Activated CD4-positive, alpha-beta T cell treated with anti-CD3 and anti-CD28 coated beads for 24 hours (primary cell): ENCODE measurements around the gene PDZD8.
"Not testable (repeated sequence)": the region's sequence is repeated elsewhere in the genome, so short reads cannot be mapped to it uniquely, and the experiment has no call there.

Experiments used
- DNase-seq, 2 donors: peaks; one replicate each; pipeline ENCODE4 v3.0.0-alpha.2; 2020; ENCODE audit warnings: low read depth in 2 of 2

Gene PDZD8

DNA sequence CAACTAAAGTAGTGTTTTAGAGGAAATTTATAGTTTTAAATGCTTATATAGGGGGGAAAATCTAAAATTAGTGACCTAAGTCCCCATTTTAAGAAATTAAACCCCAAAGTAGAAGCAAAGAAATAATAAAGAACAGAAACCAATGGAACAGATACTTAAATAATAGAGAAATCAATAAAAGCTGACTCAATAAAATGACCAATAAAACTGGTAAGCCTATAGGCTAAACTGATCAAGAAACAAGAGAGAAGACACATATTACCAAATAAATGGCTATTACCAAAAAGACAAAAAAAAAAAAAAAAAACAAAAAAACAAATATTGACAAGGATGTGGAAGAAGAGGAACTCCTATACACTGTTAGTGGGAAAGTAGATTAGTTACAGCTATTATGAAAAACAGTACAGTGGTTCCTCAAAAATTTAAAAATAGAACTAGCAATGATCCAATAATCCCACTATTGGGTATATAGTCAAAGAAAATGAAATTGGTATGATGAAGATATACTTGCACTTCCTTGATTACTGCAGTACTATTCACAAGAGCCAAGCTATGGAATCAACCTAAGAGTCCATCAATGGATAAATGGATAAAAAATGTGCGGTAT, 81.1 kb downstream of the PDZD8 start:
- DNase-seq: no peak

DNA sequence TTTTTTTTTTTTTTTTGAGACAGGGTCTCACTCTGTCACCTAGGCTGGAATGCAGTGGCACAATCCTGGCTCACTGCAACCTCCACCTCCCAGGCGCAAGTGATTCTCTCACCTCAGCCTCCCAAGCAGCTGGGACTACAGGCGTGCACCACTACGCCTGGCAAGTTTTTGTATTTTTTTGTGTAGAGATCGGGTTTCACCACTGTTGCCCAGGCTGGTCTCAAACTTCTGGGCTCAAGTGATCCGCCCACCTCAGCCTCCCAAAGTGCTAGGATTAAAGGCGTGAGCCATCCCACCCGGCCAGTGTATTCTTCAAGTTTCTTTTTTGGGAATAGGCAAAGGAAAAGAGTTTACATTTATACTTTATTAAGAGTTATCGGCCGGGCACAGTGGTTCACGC, 84.4 kb downstream of the PDZD8 start:
- not testable (repeated sequence) for DNase-seq

DNA sequence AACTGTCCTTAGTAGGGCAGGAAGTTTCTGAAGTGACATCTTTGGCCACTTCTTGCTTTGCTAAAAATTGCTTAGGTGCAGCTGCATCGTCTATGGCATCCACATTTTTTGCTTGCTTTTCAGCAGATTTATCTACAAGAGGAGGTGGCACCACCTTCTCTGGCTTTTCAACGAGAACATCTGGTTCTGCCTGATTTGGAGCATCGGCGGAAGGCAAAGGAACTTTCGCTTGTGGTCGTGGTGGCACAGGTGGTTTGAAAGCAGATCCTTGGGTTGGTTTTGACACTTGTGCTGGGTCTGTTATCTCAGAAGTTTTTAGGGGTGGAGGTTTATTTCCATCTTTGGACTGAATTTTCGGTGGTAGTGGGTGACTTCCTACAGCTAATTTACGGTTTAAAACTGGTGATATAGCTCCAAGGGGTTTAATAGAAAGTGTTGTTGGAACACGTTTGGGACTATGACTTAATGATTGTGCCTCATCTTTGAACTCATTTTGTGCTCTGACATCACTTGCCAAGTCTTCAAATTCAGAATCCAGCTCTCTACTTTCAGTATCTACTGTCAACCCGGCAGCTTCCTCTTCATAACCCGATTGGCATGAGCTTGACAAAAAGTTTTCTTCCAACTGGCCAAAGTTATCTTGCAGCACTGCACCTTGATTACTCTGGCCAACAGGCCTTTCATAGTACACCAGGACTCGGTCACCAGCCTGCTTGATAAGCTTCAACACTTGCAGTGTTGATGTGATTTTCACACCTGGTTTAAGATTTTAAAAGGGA, 90.3 kb downstream of the PDZD8 start:
- DNase-seq: no peak

DNA sequence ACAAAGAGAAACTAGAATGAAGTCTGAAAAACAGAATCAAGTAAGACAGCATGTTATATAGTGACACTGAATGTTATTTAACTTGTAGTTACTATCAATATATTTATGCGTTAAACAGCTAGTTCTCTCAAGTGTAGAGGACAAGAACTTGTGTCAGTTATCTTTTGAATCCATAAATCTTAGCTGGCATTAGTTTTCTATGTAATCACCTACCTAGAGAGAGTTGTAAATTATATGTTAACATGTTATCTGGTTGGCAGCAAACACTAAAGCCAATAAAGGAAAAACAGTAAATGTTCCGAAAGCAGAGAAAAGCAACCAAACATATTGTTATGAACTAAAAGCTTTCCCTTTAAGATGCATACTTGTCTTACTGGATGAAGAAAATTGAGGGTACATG, 97.6 kb downstream of the PDZD8 start:
- no peak for DNase-seq

DNA sequence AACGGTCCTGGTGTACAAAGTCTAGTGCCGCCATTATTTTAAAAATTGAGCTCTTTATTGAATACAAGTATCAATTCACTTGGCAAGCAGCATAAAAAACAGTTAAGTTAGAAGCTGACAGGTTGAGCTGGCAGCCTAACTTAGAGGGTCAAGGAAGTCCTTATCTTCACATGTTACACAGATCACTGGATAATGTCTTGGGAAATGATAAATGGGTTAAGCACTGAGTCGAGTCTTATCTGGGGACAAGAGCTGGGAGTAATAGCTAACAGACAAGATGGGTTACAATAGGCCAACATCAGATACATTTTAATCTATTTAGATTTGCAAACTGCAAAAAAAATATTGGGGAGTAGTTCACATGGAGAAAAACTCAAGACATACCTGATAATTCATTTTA, 100.1 kb downstream of the PDZD8 start:
- no peak for DNase-seq

DNA sequence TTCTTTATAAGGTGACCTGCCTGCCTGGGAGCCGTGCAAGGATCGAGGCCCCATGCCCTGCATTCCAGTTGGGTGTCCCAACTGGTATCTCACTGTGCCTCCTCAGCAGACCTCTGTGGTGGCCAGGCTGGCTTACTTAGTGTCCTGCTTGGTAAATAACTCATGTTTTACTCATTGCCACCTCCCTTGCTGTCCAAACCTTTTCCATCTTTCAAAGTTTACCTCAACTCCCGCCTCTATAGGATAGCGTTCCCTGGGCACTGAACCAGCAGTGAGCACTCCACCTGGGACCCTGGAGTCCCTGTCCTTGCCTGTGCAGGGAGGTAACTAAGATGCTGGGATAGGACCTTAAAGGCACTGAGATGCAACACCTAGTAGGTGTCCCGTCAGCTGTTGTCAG, 100.7 kb downstream of the PDZD8 start:
- DNase-seq: no peak

DNA sequence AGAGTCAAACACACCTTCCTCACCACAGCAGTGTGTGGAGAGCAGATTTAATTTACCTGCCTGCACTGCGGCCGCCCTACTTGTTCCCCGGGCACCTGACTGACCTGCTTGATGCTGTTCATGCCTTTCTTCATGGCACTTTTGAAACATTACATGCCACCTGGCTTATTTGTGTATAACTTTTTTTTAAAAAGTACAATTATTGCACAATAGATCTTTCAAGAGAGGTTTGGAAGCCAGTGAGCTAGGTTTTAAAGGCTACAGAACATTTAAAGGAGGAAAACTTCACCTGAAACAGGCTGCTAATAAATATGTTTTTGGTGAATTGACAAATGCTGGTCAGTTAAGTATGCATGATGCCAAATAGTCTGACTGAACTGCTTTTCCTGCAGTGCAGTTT, 101.3 kb downstream of the PDZD8 start:
- no peak for DNase-seq

DNA sequence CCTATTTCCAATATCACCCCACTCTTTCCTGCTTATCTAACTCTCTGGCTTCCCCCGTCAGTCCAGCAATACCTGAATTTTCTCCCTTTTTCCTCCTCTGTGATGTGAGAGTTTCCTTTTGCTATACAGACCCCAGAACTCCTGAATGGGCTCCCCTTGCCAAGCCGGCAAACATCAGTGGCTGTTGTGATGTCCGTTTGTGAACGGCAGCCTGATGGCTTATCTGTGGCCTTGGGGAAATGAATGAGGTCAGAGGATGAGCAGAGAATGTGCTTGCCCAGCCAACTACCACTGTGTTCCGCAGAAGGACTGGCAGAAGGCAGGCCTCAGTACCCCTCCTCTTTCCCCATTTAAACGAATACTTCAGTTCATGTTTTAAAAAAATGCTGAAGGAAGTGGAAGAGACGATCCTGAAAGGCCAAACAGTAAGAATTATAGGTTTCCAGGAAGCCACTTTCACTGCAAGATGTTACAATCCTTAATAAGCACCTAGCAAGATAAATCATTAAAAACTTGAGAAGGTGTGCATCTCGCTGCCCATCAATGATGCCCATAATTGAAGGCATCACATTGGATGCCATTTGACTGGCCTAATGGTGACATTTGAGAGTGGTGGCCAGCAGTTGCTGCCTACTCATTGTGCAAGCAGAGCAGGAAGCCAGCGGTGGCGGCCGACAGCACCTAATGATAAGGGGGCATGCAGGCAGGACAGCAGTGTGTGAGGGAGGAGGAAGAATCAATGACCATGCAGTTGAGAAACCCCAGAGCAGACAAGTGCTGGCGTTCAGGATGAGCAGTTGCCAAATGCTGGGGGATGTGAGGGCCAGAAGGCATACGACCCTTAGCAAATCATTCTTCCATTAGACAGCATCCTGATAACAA, 102.8 kb downstream of the PDZD8 start:
- no peak for DNase-seq

DNA sequence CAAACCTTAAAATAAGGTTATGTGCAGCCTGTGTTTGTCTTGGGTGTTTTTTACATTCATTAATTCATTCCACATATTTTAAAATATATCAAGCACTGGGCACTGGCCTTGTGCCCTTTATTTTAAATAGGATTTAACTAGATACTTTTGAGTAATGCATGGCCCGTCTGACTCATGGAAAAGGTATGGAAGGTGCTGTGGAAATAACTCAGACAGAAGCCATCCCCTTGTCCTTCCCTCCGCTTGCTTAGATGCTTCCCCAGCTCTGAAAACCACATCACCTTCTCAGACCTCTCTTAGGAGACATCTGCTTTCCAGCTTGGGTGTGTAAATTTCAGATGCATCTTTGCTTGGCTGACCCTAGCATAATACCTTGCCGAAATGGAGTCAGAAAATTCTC, 103.8 kb downstream of the PDZD8 start:
- no peak for DNase-seq

DNA sequence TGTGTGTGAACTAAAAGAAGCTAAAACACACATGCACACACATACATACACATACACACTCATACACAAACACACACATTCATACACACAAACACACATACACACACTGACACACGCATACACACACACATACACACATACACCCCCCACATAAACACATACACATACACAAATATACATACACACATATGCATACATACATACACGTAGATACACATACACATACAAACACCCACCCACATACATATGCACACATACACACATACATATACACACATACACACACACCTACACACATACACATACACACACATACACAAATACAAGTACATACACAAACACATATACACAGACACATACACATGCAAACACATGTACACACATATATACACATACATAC, 106.3 kb downstream of the PDZD8 start:
- DNase-seq: no peak

DNA sequence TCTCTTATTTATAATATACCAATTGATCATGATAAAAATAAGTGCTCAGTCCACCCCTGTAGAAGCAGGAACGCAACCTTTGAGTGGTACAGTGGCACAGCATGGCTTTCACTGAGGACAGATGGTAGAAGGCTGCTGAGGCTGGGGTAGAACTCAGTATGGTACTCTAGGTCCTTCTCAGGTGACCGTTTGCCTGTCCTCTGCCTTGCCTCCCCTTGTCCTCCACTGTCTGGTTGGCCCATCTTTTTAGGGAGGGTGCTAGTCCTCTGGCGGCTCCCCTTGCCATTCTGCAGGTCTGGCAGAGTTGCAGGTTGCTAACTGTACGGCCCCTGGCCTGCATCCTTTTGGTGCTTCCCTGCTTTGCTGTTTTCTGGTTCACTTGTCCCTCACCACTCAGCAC, 107.0 kb downstream of the PDZD8 start:
- no peak for DNase-seq

DNA sequence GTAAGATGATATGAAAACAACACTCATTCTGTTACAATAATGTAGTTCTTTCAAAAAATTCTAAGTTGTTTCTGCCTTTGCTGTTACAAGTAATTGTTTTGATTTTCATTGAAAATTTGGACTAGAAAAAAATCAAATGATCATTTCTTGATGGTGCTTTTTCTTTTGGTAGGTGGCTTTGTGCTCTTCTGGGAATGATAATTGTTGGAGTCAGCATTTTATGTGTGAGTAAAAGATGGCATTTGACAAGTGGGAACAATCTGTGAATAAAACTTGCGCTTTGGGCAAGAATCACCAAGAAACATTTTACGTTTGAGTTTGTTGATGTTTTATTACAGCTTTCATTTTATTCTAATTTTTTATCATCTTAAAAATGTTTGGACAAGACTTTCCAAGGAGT, 108.4 kb downstream of the PDZD8 start:
- no peak for DNase-seq

DNA sequence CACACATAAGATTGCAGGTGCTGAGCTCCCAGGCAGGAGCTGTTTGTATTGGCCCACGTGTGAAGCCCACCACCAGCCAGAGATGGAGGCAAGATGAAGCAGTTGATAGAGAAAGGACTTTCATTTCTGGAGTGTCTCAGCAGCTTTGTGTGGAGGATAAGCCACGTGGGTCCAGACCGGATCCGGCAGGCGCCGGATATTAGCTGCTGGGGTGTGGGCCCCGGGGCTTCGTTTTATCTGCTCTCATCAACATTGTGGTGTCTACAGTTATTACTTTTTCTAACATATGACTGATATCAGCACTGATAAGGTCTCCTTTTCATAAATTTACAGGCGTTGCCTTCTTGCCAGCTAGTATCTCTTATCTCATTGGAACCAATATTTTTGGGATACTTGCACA, 108.8 kb downstream of the PDZD8 start:
- no peak for DNase-seq

DNA sequence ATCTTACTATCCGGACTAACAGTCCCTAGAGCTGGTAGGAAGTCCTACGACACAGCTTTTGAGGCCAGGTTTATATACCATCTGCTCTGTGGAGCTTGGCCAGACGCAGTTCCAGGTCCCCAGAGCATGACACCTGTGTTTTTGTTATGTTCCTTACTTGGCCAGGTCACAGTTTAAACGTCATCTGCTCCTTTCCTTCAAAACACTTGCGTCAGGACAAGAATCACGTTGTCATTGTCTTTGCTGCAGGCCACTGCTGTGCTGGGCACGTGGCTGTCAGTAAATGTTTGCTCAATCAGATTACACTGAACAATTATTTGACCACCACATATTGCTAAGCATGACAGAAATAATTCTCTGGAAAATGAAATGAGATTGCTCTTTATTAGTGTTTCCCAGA, 110.5 kb downstream of the PDZD8 start:
- no peak for DNase-seq

DNA sequence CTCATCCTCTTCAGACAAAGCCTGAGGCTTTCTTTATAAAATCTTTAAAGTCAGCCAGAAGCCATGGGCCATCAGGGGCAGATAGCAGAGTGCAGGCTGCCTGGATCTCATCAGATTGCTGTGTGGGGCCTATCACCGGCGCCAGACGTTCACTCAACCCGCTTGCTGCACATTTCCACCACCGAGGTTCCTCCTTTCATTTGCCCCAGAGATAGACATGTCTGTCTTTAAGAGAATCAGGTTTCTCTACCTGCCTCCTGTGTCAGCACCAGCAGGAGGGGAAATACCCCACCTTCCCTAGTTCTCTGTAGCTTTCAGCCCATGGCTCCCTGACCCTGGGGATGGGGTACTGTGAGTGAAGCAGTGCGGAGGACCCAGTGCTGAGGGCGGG, 112.3 kb downstream of the PDZD8 start:
- no peak for DNase-seq

DNA sequence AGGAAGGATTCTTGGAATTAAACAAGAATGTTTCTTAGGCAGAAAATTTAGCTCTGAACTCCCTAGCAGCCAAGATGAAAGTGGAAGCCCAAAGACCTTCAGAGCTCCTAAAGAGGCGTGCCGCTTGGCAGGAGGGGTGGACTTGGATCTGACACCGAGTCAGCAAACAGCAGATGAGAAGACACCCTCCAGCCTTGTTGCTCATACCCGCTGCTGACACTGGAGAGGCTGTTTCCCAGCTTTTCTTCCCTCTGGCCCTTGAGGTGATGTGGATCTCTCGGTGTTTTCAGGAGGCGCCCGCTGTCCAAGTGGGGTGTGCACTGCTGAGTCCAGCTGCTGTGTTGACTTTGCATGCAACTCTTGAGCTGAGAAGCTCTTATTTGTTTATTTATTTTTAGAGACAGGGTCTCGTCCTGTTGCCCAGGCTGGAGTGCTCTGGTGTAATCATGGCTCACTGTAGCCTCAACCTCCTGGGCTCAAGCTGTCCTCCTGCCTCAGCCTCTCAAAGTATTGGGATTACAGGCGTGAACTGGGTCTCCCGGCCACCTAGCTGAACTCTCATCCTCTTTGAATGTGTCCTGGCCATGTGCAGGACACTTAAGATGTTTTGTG, 112.8 kb downstream of the PDZD8 start:
- no peak for DNase-seq

DNA sequence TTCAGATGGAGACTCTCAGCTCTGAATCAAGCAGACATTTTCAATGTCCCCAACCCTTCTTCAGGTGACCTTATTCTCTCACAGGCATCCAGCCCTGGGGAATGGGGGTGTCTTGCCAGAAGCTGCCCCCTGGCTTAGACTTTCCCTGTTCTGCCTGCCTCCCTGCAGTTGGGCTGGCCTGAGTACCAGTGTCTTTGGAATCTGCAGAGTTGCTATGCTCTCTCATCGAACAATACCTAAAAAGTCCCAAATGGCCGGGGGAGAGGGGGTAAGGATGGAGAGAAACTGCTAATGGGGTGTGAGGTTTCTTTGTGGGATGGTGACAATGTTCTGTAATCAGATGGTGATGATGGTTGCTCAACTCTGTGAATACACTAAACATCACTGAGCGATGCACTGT, 113.7 kb downstream of the PDZD8 start:
- DNase-seq: no peak

DNA sequence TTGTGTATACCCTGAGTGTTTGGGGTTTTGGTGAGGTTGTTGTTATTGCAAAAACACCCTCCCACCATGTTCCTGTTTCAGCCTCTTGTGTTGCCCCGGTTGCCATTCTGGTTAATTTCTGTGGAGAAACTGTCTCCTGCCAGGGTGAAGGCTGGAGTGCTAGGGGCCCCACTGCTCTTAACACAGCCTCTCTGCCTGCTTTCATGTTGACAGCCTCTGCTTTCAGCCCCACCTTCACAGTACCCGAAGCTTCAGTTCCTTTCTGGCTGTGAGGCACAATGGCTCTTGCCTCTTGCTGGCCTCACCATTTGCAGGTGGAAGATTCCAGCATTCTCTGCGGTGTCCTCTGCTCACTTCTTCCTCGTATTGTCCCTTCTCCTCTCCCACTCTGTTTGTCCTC, 115.2 kb downstream of the PDZD8 start:
- no peak for DNase-seq

DNA sequence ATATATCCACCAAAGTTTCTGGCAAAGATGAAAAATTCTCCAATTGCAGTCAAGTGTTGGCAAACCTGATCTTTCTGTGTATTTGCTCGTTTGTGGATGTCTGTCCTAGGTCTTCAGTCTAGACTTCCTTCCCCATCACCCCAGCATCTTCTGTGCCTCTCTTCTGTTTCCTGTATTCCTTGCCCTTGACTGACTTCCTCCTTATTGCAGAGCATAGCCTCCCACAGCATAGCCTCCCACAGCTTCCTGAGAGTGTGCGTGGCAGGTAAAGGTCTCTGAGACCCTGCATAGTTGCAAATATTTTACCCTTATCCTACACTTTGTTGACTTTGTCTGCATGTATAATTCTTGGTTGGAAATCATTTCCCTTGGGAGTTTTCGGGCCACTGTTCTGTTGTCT, 116.0 kb downstream of the PDZD8 start:
- DNase-seq: no peak

DNA sequence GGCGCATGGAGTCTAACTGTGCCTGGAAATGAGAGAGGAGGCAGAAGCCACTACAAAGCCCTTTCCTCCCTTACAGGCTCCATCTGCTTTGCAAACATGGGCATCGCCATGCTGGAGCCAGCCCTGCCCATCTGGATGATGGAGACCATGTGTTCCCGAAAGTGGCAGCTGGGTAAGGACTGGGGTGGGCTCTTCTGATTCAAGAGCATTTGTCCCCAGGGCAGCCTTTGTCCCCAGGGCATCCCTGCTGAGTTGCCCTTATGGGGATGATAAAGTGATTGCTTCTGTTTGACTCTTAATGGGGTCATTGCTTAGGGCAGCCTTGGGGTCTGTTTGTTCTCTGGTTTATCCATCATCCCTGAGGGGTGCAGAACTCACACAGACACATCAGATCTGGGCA, 117.5 kb downstream of the PDZD8 start:
- no peak for DNase-seq

DNA sequence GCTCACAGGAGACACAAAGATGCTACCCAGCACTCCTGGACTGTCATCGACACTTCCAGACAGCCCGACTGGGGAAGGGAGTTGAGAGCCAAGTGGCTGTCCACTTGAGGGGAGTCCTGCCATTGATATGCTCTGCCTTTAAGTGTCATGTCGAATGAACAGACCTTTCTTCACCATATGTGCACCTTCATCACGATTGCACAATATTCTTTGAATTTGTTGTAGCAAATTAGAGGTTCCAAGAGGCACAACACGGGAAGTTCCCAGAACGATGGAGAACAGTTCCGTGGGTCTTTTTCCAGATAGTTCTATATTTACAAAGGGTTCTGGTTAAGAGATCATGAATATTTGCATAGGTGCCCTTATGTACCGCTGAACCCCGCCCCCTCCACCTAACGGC, 118.3 kb downstream of the PDZD8 start:
- no peak for DNase-seq

DNA sequence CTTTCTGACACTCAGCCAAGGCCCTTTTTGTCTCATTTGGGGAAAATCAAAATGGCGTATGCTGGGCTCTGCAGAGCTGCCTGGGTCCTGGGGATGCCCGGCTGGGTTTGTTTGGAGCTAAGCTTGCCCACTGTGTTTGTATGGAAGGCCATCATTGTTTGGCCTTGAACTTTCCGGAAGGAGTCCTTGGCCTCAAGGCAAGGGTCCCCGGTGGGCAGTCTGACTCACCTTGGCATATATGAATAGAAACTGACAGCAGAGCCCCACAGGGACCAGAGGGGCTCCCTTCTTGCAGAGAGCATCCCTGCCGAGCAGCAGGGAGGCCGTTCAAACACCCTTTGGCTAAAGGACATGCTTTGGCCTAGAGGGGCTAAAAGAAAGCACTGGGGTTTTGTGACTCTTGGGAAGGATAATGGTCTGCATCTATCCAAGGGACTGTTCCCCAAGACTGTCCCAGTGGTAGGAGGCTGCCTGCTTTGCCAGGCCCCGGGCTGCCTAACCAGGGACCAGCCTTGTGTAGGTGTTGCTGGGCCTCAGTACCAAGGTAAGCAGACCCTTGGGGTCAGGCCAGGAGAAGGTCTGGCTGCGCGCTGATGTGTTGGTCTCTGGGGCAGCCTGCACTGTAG, 119.3 kb downstream of the PDZD8 start:
- no peak for DNase-seq
